Panc1 (cell line): ENCODE data around the gene IL6. TPM values are rescaled to one million over a fixed set of nuclear protein-coding genes. Genes with fewer than 3 reads are reported as not detected.
"Not testable (repeated sequence)": the region's sequence is repeated elsewhere in the genome, so short reads cannot be mapped to it uniquely, and the experiment has no call there.

ENCODE experiments used
- ATAC-seq: fragments of 200-7000 bp; cut with Tn5 transposase; 2 replicates; pipeline ENCODE4 v1.9.1; 2020; ENCODE audit warnings: mild to moderate bottlenecking, moderate library complexity
- BruUV-seq: library from RNA; stranded (reverse); fragments of 400-500 nt; replicated peaks from 2 replicates; lab custom pipeline; 2021; lab: Mats Ljungman, UMichigan
- CTCF ChIA-PET: fragments of 300-600 bp; sonication (Branson Sonifier 250); formaldehyde crosslinking; loops from one replicate; lab custom pipeline; 2022; ENCODE audit warnings: antibody characterized with exemption; lab: Charles Lee
- POLR2A ChIA-PET: fragments of 300-600 bp; sonication (Branson Sonifier 250); formaldehyde crosslinking; loops from one replicate; lab custom pipeline; 2022; ENCODE audit warnings: antibody characterized with exemption; lab: Charles Lee
- DNase-seq: peaks from one replicate; pipeline ENCODE4 v3.0.0-alpha.2; 2010; ENCODE audit warnings: low read depth, low spot score
- H3K27ac ChIP-seq: 2 replicates; pipeline ENCODE4 v1.5.1; 2011; ENCODE audit warnings: mild to moderate bottlenecking, low read length, inconsistent platforms
- H3K27me3 ChIP-seq: fragments of 200-500 bp; sonication (Bioruptor generic); 2 replicates; pipeline ENCODE4 v1.6.0; 2014; ENCODE audit warnings: low read length, inconsistent platforms; ENCODE audit not compliant: control insufficient read depth, insufficient read depth
- H3K36me3 ChIP-seq: fragments of 200-500 bp; sonication (Bioruptor generic); 2 replicates; pipeline ENCODE4 v1.5.1; 2014; ENCODE audit warnings: inconsistent platforms, mild to moderate bottlenecking, low read length, moderate library complexity; ENCODE audit not compliant: control insufficient read depth, insufficient read depth
- H3K4me1 ChIP-seq: 2 replicates; pipeline ENCODE4 v1.5.1; 2011; ENCODE audit warnings: inconsistent platforms, mild to moderate bottlenecking, low read length, moderate library complexity; ENCODE audit not compliant: control insufficient read depth, insufficient read depth
- H3K4me3 ChIP-seq, 2 experiments: 2 replicates each; pipeline ENCODE4 v1.5.1; 2011 to 2012; ENCODE audit warnings: low read depth in 2 of 2, low read length in 2 of 2, mild to moderate bottlenecking in 2 of 2, inconsistent platforms in 1 of 2, moderate library complexity in 1 of 2
- H3K9me3 ChIP-seq: fragments of 200-500 bp; sonication (Bioruptor generic); 2 replicates; pipeline ENCODE4 v1.5.1; 2014; ENCODE audit warnings: low read depth, mild to moderate bottlenecking, inconsistent platforms, low read length, moderate library complexity; ENCODE audit not compliant: control insufficient read depth, insufficient read depth
- POLR2AphosphoS5 ChIP-seq: IDR thresholded peaks from 2 replicates; pipeline ENCODE4 v1.6.1; 2012; ENCODE audit warnings: mild to moderate bottlenecking, low read depth, low read length, moderate library complexity
- SIN3A ChIP-seq: IDR thresholded peaks from 2 replicates; pipeline ENCODE4 v1.6.1; 2012; ENCODE audit warnings: low read depth, mild to moderate bottlenecking, low read length, moderate library complexity, borderline replicate concordance; ENCODE audit not compliant: insufficient read depth
- TCF7L2 ChIP-seq: IDR thresholded peaks from 2 replicates; pipeline ENCODE4 v1.6.1; 2011; ENCODE audit warnings: mild to moderate bottlenecking, low read depth, low read length, inconsistent platforms
- in situ Hi-C: cut with HindIII; loops from 2 replicates; pipeline ENCODE4 v1.10.0; 2016; ENCODE audit warnings: low sequenced_read_pairs, low pct_unique_long_range_greater_than_20kb
- intact Hi-C: fragments of 100-400 bp; cut with micrococcal nuclease; formaldehyde crosslinking; loops from one replicate; pipeline ENCODE4 v1.10.0; 2022; ENCODE audit not compliant: unreplicated experiment
- total RNA-seq: library from RNA; stranded (reverse); gene quantifications from one replicate; pipeline ENCODE4 v1.2.1, GENCODE V29; 2021; ENCODE audit not compliant: unreplicated experiment
- TF ChIP-seq, protein P1 (sequence below), 2 experiments: IDR thresholded peaks; 2 replicates each; pipeline ENCODE4 v1.6.1; 2011 to 2012; ENCODE audit warnings: low read depth in 2 of 2, control low read depth in 1 of 2, low read length in 1 of 2, mild to moderate bottlenecking in 1 of 2, moderate library complexity in 1 of 2; ENCODE audit not compliant: insufficient read depth in 1 of 2
- TF ChIP-seq, protein P2 (sequence below): fragments of 450-650 bp; IDR thresholded peaks from 2 replicates; pipeline ENCODE4 v1.5.1; 2017; ENCODE audit warnings: mild to moderate bottlenecking

IL6 gene
- total RNA-seq, 1 experiment from 2014 or later: not detected

DNA sequence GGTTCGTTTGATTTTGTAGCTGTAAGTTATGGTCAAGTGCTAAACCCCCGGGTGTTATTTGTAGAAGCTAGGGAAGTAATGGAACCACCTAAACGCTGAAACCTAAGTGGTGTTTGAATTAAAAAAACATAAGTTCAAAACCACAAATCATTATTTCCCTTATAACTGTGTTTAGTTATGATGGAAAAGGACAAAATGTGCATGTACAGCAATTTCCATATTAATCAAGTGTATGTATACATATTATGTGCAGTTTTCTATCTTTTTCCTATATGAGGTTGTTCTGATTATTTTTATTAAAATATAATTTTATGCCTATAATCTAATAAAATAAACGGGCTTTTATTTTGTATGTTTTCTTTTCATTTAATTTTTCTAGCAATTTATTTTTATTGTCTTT lies 45.9 kb downstream of the IL6 start:
- Histone ChIP-seq H3K9me3 (no peaks in the 10 kb centered on the region), H3K27ac (no peak overlapping the region), H3K4me1 (no peaks in the 10 kb centered on the region), H3K4me3 (no peak overlapping the region), H3K27me3 (no peaks in the 10 kb centered on the region), H3K36me3 (no peaks in the 10 kb centered on the region)
- ChIA-PET CTCF (interaction anchor here (0.6 kb wide), 1 partner anchor 9 kb away, joined by 4 read pairs; no protein-coding TSS in a partner anchor), POLR2A (no interaction called here)
- BruUV-seq: no TSS peak
- in situ Hi-C loops: no loop called here
- ATAC-seq (no peak), DNase-seq (no peak)
- intact Hi-C loops: no loop called here
- TF ChIP-seq, protein P1, sequence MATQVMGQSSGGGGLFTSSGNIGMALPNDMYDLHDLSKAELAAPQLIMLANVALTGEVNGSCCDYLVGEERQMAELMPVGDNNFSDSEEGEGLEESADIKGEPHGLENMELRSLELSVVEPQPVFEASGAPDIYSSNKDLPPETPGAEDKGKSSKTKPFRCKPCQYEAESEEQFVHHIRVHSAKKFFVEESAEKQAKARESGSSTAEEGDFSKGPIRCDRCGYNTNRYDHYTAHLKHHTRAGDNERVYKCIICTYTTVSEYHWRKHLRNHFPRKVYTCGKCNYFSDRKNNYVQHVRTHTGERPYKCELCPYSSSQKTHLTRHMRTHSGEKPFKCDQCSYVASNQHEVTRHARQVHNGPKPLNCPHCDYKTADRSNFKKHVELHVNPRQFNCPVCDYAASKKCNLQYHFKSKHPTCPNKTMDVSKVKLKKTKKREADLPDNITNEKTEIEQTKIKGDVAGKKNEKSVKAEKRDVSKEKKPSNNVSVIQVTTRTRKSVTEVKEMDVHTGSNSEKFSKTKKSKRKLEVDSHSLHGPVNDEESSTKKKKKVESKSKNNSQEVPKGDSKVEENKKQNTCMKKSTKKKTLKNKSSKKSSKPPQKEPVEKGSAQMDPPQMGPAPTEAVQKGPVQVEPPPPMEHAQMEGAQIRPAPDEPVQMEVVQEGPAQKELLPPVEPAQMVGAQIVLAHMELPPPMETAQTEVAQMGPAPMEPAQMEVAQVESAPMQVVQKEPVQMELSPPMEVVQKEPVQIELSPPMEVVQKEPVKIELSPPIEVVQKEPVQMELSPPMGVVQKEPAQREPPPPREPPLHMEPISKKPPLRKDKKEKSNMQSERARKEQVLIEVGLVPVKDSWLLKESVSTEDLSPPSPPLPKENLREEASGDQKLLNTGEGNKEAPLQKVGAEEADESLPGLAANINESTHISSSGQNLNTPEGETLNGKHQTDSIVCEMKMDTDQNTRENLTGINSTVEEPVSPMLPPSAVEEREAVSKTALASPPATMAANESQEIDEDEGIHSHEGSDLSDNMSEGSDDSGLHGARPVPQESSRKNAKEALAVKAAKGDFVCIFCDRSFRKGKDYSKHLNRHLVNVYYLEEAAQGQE (IDR thresholded peaks at IDR 0.05; ENCODE audit: insufficient read depth in 1 of 2, low read depth in 2 of 2, low read length in 1 of 2): no peak
- TF ChIP-seq POLR2AphosphoS5: no peak
- no peak for TF ChIP-seq SIN3A
- TF ChIP-seq, protein P2, sequence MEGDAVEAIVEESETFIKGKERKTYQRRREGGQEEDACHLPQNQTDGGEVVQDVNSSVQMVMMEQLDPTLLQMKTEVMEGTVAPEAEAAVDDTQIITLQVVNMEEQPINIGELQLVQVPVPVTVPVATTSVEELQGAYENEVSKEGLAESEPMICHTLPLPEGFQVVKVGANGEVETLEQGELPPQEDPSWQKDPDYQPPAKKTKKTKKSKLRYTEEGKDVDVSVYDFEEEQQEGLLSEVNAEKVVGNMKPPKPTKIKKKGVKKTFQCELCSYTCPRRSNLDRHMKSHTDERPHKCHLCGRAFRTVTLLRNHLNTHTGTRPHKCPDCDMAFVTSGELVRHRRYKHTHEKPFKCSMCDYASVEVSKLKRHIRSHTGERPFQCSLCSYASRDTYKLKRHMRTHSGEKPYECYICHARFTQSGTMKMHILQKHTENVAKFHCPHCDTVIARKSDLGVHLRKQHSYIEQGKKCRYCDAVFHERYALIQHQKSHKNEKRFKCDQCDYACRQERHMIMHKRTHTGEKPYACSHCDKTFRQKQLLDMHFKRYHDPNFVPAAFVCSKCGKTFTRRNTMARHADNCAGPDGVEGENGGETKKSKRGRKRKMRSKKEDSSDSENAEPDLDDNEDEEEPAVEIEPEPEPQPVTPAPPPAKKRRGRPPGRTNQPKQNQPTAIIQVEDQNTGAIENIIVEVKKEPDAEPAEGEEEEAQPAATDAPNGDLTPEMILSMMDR: no peak
- no peak for TF ChIP-seq TCF7L2

DNA sequence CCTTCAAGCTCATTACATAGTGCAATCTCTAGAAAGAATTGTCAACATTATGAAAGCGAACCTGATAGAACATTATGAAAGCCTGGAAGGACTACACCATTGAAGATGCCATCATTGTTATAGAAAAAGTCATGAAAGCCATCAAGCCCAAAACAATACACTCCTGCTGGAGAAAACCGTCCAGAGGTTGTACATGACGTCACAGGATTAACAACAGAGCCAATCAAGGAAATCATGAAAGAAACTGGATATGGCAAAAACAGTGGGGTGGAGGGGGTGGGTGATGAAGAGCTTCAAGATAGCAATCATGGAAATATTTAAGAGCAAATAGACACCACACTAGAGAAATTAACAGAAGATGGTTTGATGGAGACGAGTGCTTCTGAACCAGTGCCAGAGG lies 50.0 kb downstream of the IL6 start:
- ChIA-PET POLR2A (no interaction called here), CTCF (interaction anchor here (0.6 kb wide), 1 partner anchor 476 kb away, joined by 4 read pairs; no protein-coding TSS in a partner anchor)
- no peak overlapping the region for H3K27ac ChIP-seq
- no peaks in the 10 kb centered on the region for H3K27me3 ChIP-seq
- no peaks in the 10 kb centered on the region for H3K9me3 ChIP-seq
- no peak for TF ChIP-seq SIN3A
- TF ChIP-seq, protein P2: no peak
- TF ChIP-seq, protein P1 (IDR thresholded peaks at IDR 0.05; ENCODE audit: insufficient read depth in 1 of 2, low read depth in 2 of 2, low read length in 1 of 2): no peak
- H3K36me3 ChIP-seq: no peaks in the 10 kb centered on the region
- H3K4me1 ChIP-seq: no peaks in the 10 kb centered on the region
- DNase-seq: no peak
- no peak for ATAC-seq
- no TSS peak for BruUV-seq
- in situ Hi-C loops (no loop called here), intact Hi-C loops (no loop called here)
- H3K4me3 ChIP-seq: no peak overlapping the region

DNA sequence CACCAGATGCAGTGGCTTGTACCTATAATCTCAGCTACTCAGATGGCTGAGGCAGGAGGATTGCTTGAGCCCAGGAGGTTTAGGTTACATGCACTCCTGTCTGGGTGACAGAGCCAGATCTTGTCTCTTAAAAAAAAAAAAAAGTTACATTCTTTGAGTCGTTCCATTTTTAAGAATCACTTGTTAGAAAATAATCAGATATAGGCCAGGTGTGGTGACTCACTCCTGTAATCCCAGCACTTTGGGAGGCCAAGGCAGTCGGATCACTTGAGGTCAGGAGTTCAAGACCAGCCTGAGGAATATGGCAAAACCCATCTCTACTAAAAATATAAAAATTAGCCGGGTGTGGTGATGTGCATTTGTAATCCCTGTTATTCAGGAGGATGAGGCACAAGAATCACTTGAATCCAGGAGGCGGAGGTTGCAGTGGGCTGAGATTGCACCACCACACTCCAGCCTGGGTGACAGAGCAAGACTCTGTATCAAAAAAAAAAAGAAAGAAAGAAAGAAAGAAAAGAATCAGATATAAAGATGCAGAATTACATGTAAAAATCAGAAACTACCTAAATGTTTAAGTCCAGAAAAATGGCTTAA lies 52.8 kb downstream of the IL6 start:
- ATAC-seq, H3K4me1 ChIP-seq, intact Hi-C loops, POLR2A ChIA-PET, H3K27ac ChIP-seq, H3K27me3 ChIP-seq, H3K36me3 ChIP-seq, BruUV-seq, DNase-seq, in situ Hi-C loops, CTCF ChIA-PET, H3K9me3 ChIP-seq, H3K4me3 ChIP-seq: not testable (repeated sequence)
